BJ (cell line): ENCODE measurements around the gene MAPK11. TPM values are rescaled to one million over a fixed set of nuclear protein-coding genes. Genes with fewer than 3 reads are reported as not detected.

Experiments
- CTCF ChIA-PET: fragments of 350-600 bp; formaldehyde crosslinking; extraction: SDS; loops from one replicate; lab custom pipeline; 2021; ENCODE audit warnings: antibody characterized with exemption, inconsistent platforms; lab: Yijun Ruan, JAX
- POLR2A ChIA-PET: fragments of 300-600 bp; sonication (Branson Sonifier 250); formaldehyde crosslinking; extraction: SDS; loops from one replicate; lab custom pipeline; 2021; ENCODE audit warnings: antibody characterized with exemption; lab: Charles Lee
- DNase-seq: peaks from one replicate; pipeline ENCODE4 v3.0.0-alpha.2; 2011; ENCODE audit warnings: low read depth
- H3K27me3 ChIP-seq: 2 replicates; pipeline ENCODE4 v1.6.0; 2011; ENCODE audit warnings: low read length; ENCODE audit not compliant: control insufficient read depth, insufficient read depth
- H3K36me3 ChIP-seq: 2 replicates; pipeline ENCODE4 v1.5.1; 2011; ENCODE audit warnings: low read length; ENCODE audit not compliant: control insufficient read depth, insufficient read depth
- H3K4me3 ChIP-seq: 2 replicates; pipeline ENCODE4 v1.5.1; 2011; ENCODE audit warnings: low read depth, mild to moderate bottlenecking, control low read depth, low read length
- polyA plus RNA-seq: library from polyadenylated mRNA; depleted of rRNA; stranded (reverse); fragments of >200 nt; gene quantifications from 2 replicates; pipeline ENCODE4 v1.2.3, GENCODE V29; 2011
- TF ChIP-seq, protein P1 (sequence below): IDR thresholded peaks from 2 replicates; pipeline ENCODE4 v1.5.1; 2011; ENCODE audit warnings: low read depth, mild to moderate bottlenecking, control low read depth, inconsistent platforms, low read length, moderate library complexity; ENCODE audit not compliant: insufficient read depth

MAPK11 gene
- polyA plus RNA-seq, 1 experiment, result 19.6 TPM

DNA sequence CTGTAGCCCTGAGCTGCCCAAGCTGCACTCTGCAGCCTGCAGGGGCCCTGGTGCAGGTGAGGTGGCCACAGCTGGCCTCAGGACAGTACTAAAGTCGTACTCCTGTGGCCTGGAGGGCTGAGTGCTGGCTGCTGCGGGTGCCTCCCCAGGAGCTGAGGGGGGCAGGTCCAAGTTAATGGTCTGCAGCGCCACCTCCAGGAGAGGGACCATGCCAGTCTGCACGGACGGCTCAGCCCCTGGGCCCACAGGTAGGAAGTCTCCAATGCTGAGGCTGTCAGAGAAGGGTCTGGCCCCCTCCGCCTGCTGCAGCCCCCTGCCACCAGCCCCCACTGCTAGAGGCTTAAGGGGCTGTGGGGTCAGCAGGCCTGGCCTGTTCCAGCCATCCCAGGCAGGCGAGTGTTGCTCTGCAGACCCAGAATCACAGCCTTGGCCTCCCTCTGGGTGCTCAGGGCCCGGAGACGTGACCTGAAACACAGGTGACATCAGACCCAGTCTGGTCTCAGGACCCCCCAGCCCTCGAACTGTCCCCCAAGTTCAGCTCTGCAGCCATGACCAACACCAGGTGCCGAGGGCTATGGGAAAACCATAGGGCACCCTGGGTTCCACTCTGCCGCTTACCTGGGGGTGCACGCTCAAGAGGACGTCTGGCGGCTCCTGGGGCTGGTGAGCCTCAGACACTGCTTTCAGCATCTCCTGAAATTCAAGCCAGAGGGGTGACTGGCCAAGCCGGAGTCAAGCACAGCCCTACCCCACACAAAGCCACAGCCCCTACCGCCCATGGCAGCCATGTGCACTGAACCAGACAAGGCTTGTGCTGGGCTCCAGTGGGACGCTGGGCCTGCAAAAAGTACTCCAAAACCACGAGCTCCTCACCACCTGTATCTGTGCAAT is 48.5 kb downstream of the MAPK11 start:
- ChIA-PET CTCF (interaction anchor here (1.0 to 2.0 kb wide), 3 partner anchors 11 to 17 kb away, joined by 3 to 6 read pairs (median 4); no protein-coding TSS in a partner anchor), POLR2A (interaction anchor here (0.6 kb wide), 2 partner anchors 10 to 11 kb away, joined by 4 read pairs; no protein-coding TSS in a partner anchor)
- Histone ChIP-seq H3K36me3 (peaks cover 63% of the 10 kb centered on the region), H3K27me3 (no peaks in the 10 kb centered on the region), H3K4me3 (no peak overlapping the region)
- no peak for DNase-seq
- TF ChIP-seq, protein P1, sequence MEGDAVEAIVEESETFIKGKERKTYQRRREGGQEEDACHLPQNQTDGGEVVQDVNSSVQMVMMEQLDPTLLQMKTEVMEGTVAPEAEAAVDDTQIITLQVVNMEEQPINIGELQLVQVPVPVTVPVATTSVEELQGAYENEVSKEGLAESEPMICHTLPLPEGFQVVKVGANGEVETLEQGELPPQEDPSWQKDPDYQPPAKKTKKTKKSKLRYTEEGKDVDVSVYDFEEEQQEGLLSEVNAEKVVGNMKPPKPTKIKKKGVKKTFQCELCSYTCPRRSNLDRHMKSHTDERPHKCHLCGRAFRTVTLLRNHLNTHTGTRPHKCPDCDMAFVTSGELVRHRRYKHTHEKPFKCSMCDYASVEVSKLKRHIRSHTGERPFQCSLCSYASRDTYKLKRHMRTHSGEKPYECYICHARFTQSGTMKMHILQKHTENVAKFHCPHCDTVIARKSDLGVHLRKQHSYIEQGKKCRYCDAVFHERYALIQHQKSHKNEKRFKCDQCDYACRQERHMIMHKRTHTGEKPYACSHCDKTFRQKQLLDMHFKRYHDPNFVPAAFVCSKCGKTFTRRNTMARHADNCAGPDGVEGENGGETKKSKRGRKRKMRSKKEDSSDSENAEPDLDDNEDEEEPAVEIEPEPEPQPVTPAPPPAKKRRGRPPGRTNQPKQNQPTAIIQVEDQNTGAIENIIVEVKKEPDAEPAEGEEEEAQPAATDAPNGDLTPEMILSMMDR, result no peak

DNA sequence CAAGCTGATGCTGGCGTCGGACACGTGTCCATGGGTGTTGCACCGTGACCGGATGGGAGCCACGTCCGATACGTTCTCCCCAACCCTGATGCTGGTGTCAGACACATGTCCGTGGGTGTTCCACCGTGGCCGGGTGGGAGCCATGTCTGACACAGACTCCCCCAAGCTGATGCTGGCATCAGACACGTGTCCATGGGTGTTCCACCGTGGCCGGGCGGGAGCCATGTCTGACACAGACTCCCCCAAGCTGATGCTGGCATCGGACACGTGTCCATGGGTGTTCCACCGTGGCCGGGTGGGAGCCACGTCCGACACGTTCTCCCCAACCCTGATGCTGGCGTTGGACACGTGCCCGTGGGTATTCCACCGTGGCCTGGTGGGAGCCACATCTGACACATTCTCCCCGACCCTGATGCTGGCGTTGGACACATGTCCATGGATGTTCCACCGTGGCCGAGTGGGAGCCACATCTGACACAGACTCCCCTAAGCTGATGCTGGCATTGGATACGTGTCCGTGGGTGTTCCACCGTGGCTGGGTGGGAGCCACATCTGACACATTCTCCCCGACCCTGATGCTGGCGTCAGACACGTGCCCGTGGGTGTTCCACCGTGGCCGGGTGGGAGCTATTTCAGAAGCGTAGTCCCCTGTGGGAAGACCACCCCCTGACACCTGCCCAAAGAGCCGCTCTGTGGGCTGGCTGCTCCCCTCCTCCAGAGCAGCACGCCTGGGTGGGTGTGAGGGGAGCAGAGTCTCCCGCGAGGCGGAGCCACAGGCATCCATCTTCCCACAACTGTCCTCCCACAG is 49.4 kb downstream of the MAPK11 start:
- POLR2A ChIA-PET, result interaction anchor here (0.6 kb wide), 1 partner anchor 11 kb away, joined by 4 read pairs; no protein-coding TSS in a partner anchor
- H3K4me3 ChIP-seq, result no peak overlapping the region
- CTCF ChIA-PET, result interaction anchor here (1.2 to 2.0 kb wide), 2 partner anchors 12 to 17 kb away, joined by 4 to 6 read pairs; no protein-coding TSS in a partner anchor
- DNase-seq, result no peak
- no peaks in the 10 kb centered on the region for H3K27me3 ChIP-seq
- peaks cover 65% of the 10 kb centered on the region for H3K36me3 ChIP-seq
- TF ChIP-seq, protein P1, result no peak

DNA sequence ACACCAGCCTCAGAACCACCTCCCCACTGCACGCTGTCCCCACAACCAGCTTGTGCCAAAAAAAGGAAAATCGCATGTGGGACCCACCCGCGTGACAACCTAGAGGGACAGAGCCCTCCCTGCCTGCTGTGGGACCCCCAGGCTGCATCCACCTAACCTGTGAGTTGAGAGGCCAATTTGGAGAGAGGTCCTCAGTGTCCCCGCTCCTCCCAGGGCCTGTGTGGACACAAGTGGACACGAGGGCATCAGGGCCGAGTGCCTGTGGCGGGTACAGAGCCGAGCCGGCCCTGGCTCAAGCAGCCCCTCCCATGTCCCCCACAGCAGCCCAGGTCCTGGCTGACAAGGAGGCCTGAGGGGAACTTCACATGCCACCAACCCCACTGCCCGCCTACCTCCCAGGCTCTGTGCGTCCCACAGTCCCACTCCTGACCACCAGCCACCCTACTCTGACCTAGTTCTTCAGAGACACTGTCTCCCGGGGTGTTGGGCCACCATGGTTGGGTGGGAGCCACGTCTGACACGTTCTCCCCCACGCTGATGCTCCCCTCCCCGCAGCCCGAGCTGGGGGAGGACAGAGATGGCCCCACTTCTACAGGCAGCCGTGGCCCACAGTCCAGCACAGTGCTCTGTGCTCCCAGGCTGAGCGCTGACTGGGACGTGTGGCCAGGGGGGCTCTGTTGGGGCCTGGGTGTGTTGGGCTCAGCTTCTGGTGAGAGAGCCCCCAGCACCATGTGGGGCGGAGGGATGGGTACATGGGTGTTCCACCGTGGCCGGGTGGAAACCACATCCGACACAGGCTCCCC is 50.2 kb downstream of the MAPK11 start:
- ChIA-PET CTCF (interaction anchor here (1.2 to 2.0 kb wide), 2 partner anchors 11 to 17 kb away, joined by 4 to 6 read pairs; no protein-coding TSS in a partner anchor), POLR2A (no interaction called here)
- TF ChIP-seq, protein P1, result no peak
- Histone ChIP-seq H3K4me3 (no peak overlapping the region), H3K27me3 (no peaks in the 10 kb centered on the region), H3K36me3 (peaks cover 66% of the 10 kb centered on the region)
- DNase-seq, result no peak

DNA sequence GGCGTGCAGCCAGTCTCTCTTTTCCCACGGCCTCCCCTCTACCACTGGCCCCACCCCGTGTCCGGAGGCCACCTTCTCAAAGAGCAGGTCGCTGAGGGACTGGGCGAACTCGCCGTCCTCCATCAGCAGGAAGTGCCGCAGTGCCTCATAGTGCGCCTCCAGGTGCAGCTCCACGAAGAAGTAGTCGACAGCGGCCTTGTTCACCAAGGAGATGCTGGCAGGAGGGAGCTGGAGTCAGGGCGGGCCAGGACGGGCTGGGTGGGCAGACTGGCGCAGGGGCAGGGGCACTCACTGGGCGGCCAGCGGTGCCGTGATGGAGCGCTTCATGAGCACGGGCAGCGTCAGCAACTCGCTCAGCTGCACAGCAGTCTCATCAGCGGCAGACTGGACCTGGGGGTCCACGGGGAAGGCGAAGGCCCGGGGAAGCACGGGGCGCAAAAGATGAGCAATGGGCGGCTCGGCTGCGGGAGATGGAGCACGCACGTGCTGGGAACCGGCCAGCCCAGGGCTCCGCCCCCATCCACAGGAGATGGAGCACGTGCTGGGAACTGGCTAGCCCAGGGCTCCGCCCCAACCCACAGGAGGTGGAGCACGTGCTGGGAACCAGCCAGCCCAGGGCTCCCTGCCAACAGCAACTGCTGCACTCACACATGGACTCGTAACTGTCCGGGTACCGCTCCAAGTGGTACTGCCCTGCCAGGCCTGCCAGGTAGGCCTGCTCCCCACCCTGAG is 51.0 kb downstream of the MAPK11 start:
- peak; percentile 50 for DNase-seq
- Histone ChIP-seq H3K36me3 (peaks cover 63% of the 10 kb centered on the region), H3K4me3 (no peak overlapping the region), H3K27me3 (no peaks in the 10 kb centered on the region)
- CTCF ChIA-PET, result interaction anchor here (0.9 to 2.0 kb wide), 2 partner anchors 11 to 18 kb away, joined by 4 to 6 read pairs; no protein-coding TSS in a partner anchor
- TF ChIP-seq, protein P1, result no peak
- POLR2A ChIA-PET, result no interaction called here
